ENCODE measurements around the gene TRIML1.
"Not testable (repeated sequence)": the region's sequence is repeated elsewhere in the genome, so short reads cannot be mapped to it uniquely, and the experiment has no call there.

Gene TRIML1

GRCh38 chr4:188147176-188147575, 7.9 kb downstream of the TRIML1 start:
- DNase-seq (ENCODE audit: low read depth), result no peak
- no peak for TF ChIP-seq CTCF (conservative IDR thresholded peaks at IDR 0.05; ENCODE audit: control insufficient read depth, insufficient read depth, low read depth, low read length)
- no peak overlapping the region for H3K4me3 ChIP-seq (ENCODE audit: control insufficient read depth, low read depth, low read length)

GRCh38 chr4:188147776-188148175, 8.5 kb downstream of the TRIML1 start:
- TF ChIP-seq CTCF (conservative IDR thresholded peaks at IDR 0.05; ENCODE audit: control insufficient read depth, insufficient read depth, low read depth, low read length), result no peak
- H3K4me3 ChIP-seq (ENCODE audit: control insufficient read depth, low read depth, low read length), result no peak overlapping the region
- DNase-seq (ENCODE audit: low read depth), result no peak

GRCh38 chr4:188154668-188155405, 15.6 kb downstream of the TRIML1 start:
- no peak for TF ChIP-seq CTCF (conservative IDR thresholded peaks at IDR 0.05; ENCODE audit: control insufficient read depth, insufficient read depth, low read depth, low read length)
- no peak overlapping the region for H3K4me3 ChIP-seq (ENCODE audit: control insufficient read depth, low read depth, low read length)
- DNase-seq (ENCODE audit: low read depth), result no peak

GRCh38 chr4:188158336-188158735, 19.1 kb downstream of the TRIML1 start:
- H3K4me3 ChIP-seq (ENCODE audit: control insufficient read depth, low read depth, low read length), result no peak overlapping the region
- no peak for TF ChIP-seq CTCF (conservative IDR thresholded peaks at IDR 0.05; ENCODE audit: control insufficient read depth, insufficient read depth, low read depth, low read length)
- DNase-seq (ENCODE audit: low read depth), result no peak

GRCh38 chr4:188159513-188160226, 20.4 kb downstream of the TRIML1 start:
- DNase-seq (ENCODE audit: low read depth), result peak; percentile 28
- not testable (repeated sequence) for H3K4me3 ChIP-seq (ENCODE audit: control insufficient read depth, low read depth, low read length)

- no peak for DNase-seq (ENCODE audit: low read depth)
- no peak for TF ChIP-seq CTCF (conservative IDR thresholded peaks at IDR 0.05; ENCODE audit: control insufficient read depth, insufficient read depth, low read depth, low read length)
These were observed 21.2 kb downstream of the TRIML1 start for GRCh38 chr4:188160406-188160805.

GRCh38 chr4:188161167-188161566, 21.9 kb downstream of the TRIML1 start:
- no peak for DNase-seq (ENCODE audit: low read depth)
- TF ChIP-seq CTCF (conservative IDR thresholded peaks at IDR 0.05; ENCODE audit: control insufficient read depth, insufficient read depth, low read depth, low read length), result no peak
- H3K4me3 ChIP-seq (ENCODE audit: control insufficient read depth, low read depth, low read length), result no peak overlapping the region

More at GRCh38 chr4:188160406-188160805, 21.2 kb downstream of the TRIML1 start:
- no peak overlapping the region for H3K4me3 ChIP-seq (ENCODE audit: control insufficient read depth, low read depth, low read length)

Data from fibroblast of mammary gland (primary cell).